GM19395 (cell line): ENCODE data around the gene ALPL.
"Not testable (repeated sequence)": the region's sequence is repeated elsewhere in the genome, so short reads cannot be mapped to it uniquely, and the experiment has no call there.

Experiments
- ATAC-seq: cut with Tn5 transposase; IDR thresholded peaks from one replicate; pipeline ENCODE4 v1.9.1; 2021; ENCODE audit warnings: mild to moderate bottlenecking, moderate library complexity; ENCODE audit not compliant: unreplicated experiment

ALPL gene

DNA sequence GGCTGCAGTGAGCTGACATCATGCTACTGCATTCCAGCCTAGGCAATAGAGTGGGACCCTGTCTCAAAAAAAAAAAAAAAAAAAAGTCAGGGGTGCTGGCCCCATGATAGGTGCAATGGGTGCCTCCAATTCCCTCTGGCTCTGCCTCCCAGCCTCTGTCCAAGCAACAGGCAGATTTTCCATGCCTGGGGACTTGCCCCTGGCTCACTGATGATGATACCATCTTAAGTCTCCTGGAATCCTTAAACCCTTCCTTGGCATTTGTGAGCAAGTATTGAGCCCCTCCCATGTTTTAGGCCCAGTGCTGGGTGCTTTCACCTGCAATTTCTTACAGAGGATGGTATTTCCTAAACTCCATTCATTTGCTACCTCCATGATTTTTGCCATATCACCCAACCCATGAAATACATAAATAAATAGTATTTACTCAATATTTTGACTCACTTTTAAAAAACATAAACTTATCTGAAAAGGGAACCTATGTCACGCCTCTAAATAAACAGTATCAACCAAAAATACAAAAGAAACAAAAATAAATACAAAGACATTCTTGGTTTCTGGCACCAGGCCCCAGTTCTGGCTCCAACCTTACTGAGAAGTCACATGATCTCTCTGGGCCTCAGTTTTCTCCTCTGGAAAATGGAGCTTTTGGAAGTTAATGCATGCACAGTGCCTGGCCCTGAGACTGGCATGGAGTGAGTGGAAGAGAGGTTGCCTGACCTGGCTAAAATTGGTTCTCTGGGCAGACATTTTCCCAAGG lies 1.5 kb upstream of the ALPL start:
- ATAC-seq: no peak

DNA sequence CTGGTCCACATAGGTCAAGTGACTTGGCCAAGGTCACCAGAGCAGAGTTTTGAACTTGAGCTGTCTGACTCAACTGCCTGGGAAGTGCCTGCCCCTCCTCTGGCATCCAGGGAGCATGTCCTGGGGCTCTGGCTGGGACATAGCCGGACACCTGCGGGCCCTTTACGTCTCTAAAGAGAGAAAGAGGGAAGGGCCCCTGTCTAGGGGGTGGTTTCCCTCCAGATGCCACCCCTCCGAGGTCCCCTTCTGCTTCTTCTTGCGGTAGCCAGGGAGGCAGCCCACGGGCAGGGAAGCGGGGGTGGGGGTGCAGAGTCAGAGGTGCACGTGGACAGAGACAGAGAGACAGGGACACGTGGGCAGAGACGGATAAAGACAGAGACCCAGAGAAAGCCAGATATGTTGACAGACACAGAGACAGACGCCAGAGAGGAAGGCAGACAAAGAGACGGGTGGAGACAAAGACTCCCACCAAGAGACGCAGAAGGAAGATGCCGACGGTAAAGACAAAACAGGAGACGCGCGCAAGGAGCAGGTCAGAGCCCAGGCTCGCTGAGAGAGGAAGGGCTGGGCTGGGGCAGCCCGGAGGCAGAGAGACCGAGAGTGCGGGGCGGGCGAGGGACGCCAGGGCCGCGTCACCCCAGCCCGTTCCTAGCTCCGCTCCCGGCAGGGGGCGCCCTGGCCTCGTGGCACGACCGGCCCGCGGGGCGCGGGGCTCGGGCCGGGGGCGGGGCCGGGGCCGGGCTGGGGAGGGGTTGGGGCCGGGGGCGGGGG lies 458 bp upstream of the ALPL start:
- no peak for ATAC-seq

DNA sequence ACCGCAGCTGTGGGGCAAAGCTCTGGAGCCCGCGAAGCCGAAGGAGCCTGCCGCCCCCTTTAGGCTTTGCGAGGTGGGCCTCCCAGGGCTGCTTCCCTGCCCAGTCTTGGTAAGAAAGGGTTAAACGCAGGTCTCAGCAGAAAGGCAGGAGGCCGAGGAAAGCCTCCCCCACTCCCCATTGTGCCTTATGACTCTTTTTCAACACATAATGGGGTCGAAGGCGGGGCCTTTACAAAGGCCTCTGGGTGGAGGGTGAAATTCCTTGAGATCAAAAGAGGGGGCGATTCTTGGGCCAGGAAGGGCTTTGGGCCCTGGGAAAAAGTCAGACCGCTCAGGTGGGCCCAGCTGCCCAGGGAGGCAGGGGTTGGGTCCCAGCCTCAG lies 880 bp downstream of the ALPL start:
- no peak for ATAC-seq

DNA sequence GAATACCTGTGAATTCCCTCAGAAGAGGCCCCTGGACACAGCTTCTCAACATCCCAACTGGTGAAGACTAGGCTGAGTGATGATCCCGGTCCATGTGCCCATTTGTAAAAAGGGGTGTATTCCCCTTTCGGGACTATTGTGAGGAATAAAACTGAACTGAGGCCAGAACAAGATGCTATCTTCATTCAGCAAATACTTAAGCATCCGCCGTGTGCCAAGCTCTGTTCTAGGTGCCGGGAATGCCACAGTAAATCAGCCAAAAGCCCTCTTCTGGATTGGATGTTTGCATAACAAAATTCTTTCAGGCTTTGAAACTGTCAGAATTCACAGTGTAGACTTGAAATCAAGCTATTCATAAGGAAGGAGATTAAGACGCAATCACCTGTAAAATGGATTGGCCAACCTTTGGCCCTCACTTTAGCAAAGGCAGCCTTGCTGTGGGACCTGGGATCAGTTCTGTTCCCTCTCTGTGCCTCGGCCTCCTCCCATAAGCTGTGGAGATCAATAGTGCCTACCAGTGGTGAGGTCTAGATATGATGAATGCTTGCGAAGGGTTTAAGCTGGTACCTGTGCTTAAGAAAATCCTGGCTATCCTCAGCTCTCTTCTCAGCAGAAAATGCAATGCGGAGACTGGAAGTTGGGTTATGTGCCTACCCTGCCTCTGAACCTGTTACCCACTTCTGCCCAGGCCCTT lies 1.8 kb downstream of the ALPL start:
- no peak for ATAC-seq

DNA sequence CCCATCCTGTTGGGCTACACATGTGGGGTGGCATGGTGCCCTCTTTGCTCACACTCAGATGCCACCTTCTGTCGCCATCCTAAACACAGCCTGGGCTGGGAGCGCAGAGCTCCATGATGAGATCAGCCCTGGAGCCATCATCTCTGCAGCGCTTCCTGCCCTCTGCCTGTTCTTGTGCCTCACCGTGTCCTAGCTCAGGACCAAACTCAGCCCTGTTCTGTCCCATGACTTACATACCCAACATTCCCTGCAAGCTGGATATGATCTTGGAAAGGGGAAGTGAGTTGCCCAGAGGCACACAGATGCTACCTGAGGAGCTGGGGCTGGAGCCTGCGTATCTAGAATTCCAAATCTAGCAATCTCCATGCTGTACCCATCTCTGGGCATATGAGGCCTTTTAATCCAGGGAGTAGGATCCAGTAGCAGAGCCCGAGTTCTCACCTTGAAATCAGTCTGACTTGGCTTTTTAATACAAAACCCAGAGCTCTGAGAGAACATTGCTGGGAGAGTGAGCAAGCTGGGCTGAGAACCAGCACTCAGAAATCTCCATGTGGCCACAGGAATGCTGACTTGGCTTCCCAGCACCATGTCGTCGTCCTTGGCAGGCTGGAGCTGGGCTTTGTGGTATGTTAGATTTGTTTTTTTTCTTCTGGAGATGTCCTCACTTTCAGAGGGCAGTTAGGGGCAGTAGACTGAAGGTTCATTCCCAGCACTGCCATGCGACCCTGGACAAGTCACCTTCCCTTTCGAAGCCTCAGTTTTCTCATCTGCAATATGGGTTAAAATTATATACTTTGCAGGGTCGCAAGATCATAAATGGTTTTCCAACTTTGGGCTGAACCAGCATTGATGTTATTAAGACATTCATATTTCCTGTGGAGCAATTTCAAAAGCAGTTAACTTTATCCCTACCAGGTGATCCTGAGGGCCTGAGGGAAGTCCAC lies 2.6 kb downstream of the ALPL start:
- ATAC-seq: no peak

DNA sequence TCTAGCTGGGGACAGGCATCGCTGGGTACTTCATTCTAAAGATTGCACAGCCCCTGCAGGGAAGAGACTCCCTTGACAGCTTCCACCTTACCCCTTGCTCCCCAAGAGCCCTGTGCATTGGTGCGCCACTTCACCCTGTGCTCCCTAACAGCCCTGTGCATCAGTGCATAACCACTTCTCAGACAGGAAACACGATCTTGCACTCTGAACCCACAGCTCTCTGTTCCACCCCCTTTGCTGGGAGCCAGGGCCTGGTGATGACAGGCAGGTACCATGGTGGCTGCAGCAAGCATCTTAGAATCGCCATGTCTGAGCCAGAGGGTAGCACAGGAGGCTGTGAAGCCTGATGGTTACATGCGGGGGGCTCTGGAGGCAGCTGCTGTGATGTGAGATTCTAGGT lies 5.0 kb downstream of the ALPL start:
- peak; percentile 83 for ATAC-seq

DNA sequence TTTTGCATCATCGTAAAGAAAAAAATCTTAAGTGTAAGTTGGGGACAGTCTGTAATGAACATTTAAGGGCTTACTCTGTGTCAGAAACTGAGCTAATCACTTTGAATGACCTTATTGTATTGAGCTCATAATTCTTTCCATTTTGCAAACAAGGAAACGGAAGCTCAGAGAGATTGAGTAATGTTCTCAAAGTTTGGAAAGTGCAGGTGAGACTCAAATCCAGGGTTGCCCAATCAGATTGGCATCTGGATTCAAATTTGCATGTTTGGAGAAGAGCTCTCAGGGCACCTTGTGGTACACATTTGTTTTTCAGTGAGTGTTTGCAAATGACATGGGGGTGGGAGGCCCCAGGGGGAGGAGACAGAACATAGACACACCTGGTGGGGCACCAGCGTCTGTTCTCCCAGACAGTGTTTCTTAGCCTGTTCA lies 8.0 kb downstream of the ALPL start:
- ATAC-seq: no peak

DNA sequence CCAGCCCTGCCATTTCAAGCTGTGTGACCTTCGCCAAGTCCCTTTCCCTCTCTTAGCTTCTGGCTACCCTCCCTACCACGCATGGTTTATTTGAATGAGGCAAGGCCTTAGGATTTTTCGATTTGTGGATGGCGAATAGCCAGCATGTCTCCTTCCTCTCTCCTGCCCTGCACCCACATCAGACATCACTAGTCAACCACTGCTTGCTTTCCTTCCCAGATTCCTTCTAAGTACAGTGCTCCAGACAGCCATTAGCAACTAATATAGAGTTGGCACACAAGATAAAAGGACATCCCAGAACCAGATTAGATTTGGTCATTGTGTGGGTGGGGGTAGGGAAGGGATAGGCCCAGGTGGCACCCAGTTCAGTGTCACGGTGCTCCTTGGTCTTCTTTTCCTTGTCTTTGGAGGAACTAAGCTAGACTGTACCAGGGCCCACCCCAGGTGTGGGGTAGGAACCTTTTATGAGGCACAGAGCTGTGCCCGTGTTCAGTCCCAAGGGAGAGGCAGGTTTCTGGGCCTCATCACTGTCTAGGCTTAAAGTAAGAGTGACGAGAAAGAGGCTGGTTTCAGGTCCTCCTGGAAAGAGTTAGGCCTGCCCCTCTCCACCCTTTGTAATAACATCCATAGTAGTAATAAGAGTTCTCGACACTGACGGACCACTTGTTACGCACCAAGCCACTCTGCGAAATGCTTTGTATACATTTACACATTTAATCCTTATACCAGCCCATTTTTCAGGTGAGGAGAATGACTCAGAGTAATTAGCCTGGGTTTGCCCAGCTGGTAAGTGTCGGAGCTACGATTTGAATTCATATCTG lies 8.6 kb downstream of the ALPL start:
- no peak for ATAC-seq

DNA sequence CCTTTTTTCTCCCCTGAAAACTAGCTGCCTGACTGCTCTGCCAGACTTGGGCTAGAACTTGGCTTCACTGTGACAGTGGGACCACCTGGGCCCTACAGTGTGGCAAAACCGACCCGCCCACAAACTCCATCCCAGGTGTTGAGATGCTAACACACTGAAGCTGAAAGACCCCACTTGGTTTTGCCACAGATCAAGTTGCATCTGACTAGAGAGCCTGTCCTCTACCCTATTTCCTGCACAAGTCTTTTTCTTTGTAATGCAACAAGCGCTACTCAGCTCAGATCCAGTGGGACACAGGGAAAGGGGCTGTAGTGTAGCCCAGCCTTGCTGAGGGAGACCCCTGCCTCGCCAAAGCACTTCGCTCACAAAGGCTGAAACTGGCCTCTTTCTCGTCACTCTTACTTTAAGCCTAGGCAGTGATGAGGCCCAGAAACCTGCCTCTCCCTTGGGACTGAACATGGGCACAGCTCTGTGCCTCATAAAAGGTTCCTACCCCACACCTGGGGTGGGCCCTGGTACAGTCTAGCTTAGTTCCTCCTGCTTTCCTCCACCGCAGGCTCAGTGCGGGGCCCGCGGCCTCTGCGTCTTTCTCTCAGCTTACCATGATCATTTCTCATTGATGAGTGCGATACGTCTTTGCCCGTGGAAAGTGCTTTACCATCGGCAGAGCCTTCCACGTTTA lies 9.7 kb downstream of the ALPL start:
- no peak for ATAC-seq

DNA sequence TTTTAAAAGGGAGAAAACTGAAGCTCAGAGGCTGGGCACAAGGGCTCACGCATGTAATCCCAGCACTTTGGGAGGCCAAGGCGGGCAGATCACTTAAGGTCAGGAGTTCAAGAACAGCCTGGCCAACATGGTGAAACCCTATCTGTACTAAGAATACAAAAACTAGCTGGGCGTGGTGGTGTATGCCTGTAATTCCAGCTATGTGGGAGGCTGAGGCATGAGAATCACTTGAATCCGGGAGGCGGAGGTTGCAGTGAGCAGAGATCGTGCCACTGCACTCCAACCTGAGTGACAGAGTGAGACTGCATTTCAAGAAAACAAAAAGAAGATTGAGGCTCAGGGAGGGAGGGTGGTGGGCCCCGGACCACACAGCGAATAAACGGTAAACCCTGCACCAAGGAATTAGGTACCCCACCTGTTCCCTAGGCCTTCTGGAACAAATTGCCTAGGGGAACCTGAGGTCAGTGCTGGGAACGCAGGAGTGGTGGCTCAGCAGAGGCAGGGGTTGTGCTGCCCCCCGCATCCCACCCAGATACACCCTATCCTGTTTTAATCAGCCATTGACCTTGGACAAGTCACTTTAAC lies 10.4 kb downstream of the ALPL start:
- not testable (repeated sequence) for ATAC-seq

DNA sequence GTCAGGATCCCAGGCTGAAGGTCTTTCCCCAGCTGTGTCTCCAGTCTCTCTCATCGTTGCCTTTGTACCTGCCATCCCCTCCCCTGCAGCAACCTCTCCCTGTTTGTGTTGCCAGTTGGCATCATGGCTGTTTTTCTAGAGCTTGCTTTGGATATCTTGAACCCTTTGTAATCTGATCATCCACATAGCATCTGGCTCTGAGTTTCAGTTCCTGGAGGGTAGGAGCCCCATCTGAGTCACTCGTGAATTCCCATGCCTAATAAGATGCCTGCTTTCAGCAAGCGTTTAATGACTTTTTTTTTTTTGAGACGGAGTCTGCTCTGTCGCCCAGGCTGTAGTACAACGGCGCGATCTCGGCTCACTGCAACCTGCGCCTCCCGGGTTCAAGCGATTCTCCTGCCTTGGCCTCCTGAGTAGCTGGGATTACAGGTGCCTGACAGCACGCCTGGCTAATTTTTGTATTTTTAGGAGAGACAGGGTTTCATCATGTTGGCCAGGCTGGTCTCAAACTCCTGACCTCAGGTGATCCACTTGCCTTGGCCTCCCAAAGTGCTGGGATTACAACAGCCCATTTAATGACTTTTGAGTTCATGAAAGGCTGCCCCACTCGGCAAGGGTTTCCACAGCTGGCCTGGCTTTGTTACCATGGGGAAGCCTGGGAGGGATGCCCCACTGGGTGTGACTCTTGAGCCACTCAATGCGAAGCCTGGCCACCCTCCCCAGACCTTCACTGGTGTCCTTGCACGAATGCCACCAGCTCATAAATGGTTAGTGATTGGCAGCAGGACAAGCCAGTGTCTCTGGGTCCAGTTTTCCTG lies 11.9 kb downstream of the ALPL start:
- ATAC-seq: no peak

DNA sequence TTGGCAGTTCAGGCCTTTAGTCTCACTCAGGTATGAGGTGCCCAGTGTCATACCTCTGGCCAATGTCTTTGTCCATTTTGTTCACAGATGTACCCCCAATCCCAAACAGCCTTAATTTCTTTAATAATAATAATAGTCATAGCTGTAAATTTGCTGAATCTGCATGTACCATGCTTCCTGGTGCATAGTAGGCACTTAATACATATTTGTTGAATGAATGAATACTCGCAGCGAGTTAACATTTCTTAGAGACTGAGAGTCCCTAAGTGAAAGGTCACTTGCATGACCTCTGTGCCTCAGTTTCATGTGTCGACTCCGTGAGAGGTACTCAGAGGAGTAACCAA lies 12.5 kb downstream of the ALPL start:
- ATAC-seq: no peak

DNA sequence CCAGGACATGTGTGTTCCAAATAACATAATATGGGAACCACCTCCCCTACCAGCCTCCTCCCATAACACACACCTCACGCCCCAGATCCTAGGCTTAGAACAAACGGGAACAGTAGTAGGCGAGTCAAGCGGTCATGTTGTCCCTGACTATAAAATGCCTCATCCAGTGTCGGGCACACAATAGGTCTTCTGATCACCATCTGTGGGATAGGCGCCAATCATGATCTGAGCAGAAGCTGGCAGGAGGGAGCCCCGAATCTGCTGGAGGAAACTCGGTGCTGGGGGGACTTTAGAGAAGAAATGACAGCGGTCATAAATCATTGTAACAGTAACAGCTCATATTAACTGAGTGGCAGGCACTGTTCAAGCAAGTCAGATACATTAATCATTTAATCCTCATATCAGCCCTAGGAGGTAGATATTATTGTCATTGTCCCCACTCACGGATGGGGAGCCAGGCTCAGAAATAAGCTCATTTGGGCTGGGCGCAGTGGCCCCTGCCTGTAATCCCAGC lies 13.4 kb downstream of the ALPL start:
- no peak for ATAC-seq

DNA sequence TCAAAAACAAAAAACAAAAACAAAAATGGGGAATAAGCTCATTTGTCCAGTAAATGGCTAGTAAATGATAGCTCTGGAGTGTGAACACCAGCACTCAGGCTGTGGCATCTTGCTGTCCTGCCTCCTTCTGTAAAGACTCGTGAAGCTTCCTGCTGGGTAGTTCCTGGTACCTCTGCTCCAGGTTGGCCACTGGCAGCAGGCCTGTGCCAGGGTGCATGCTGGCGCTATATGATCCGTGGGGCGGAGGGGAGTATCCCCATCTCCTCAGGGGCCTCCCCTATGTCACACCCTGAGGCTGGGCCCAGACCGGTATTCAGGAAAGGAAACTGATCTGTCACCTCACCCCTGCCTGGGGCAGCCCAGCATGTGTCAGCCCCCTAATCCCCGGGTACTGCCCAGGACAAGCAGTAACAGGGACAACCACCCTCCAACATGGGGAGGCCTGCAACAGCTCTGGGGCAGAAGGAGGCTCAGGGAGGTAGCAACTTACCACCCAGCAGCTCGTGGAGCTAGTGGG lies 14.1 kb downstream of the ALPL start:
- ATAC-seq: no peak

DNA sequence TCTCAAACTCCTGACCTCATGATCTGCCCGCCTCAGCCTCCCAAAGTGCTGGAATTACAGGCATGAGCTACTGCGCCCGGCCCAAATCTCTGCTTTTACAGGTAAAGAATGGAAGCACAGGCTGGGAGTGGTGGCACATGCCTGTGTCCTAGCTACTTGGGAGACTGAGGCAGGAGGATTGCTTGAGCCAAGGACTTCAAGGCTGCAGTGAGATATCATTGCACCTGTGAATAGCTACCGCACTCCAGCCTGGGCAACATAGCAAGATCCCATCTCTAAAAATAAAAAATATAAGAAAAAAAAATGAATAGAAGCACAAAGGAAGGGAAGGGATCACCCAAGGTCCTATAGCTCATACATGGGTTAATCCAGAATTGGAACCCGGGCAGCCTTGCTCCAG lies 15.0 kb downstream of the ALPL start:
- ATAC-seq: no peak

DNA sequence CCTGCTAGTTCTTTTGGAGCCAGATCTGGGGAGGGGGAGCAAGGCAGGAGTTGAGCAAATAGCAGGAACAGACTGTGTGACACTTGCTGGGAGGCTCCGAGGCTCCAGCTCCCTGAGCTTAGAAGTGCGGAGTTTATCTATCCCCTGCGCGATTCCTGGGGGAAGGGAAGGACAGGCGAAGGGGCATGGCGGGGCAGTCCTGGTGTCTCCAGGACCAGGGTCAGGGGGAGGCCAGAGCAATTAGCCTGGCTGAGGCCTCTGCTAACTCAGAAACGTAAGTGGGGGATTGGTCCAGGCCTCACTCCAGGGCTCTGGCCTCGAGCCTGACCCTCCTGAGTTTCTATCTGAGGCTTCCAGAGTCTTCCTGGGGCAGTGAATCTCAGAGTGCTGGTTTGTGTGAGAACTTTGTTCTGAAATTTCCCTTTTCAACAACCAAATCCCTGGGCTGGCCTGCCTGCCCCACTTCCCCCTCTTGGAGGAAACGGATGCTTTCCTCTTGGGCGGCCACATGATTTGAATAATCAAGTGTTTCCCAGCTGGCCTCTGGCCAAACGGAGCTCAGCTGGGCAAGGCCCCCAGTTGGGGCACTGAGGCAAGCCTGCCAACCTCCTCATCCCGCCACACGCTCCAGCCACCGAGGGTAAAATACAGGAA lies 15.6 kb downstream of the ALPL start:
- no peak for ATAC-seq

DNA sequence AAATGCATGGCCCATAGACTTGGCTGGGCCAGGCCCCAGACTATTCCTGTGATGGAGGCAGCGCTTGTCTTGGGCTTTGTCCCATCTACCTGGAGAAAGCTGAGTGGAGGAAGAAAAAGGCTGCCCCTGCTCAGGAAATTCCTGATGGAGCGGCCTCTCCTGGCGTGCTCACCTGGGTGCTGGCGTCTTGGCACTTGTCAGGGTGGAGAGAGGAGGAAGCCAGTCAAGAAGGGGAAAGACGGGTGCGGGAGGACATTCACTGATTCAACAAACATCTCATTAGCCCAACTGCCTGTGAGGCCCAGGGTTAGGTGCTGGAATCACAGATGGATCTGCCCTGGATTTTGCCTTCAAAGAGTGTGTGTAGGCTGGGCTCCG lies 16.1 kb downstream of the ALPL start:
- ATAC-seq: no peak
